Measurements from ENCODE around the gene DCDC2B.

GRCh38 chr1:32197837-32198236, 11.1 kb upstream of the DCDC2B start:
- TF ChIP-seq POLR2A (IDR thresholded peaks at IDR 0.05) (no peak), CTCF (IDR thresholded peaks at IDR 0.05) (no peak)

Measured in tibial nerve (tissue), 3 donors.